Cardiac septum (tissue), 1 donor: Measurements from ENCODE around the gene AMN. TPM values are rescaled to one million over a fixed set of nuclear protein-coding genes. Genes with fewer than 3 reads are reported as not detected.
"Not testable (repeated sequence)": the region's sequence is repeated elsewhere in the genome, so short reads cannot be mapped to it uniquely, and the experiment has no call there.

Source experiments
- DNase-seq: peaks from one replicate; pipeline ENCODE4 v3.0.0-alpha.2; 2020; ENCODE audit warnings: low spot score
- intact Hi-C: fragments of 100-400 bp; cut with DNase I; formaldehyde crosslinking; loops from one replicate; pipeline ENCODE4 v1.14.0; 2022
- total RNA-seq: library from RNA; stranded (reverse); fragmentation: NEBNext Ultra II Directional; extraction: Animal tissue kit (Norgen Biotek cat#: 25700); gene quantifications from one replicate; pipeline ENCODE4 v1.2.1, GENCODE V29; 2021
- donor health status: DM: no; HTN: no; CAD: no.

The AMN gene
- total RNA-seq, 1 donor from 2014 or later, result not detected

GRCh38 chr14:102925646-102926045 is 3.2 kb downstream of the AMN start:
- no peak for DNase-seq
- intact Hi-C loops, result no loop called here

GRCh38 chr14:102926104-102926503 is 3.6 kb downstream of the AMN start:
- intact Hi-C loops, result no loop called here

GRCh38 chr14:102926840-102927239 is 4.4 kb downstream of the AMN start:
- intact Hi-C loops, DNase-seq: not testable (repeated sequence)

More at GRCh38 chr14:102926104-102926503, 3.6 kb downstream of the AMN start:
- DNase-seq, result no peak

GRCh38 chr14:102927346-102927877 is 4.9 kb downstream of the AMN start:
- intact Hi-C loops, result no loop called here
- DNase-seq, result no peak

GRCh38 chr14:102927878-102928411 is 5.5 kb downstream of the AMN start:
- intact Hi-C loops, result no loop called here
- DNase-seq, result no peak

GRCh38 chr14:102928412-102929240 is 6.2 kb downstream of the AMN start:
- intact Hi-C loops, result no loop called here

GRCh38 chr14:102929241-102930137 is 7.0 kb downstream of the AMN start:
- intact Hi-C loops, result no loop called here
- DNase-seq, result no peak

More at GRCh38 chr14:102928412-102929240, 6.2 kb downstream of the AMN start:
- no peak for DNase-seq

- no peak for DNase-seq
- intact Hi-C loops, result no loop called here
These were observed 7.8 kb downstream of the AMN start for GRCh38 chr14:102930138-102930752.

GRCh38 chr14:102930753-102931579 is 8.5 kb downstream of the AMN start:
- DNase-seq, result no peak
- intact Hi-C loops, result no loop called here

GRCh38 chr14:102931580-102932285 is 9.3 kb downstream of the AMN start:
- no peak for DNase-seq
- intact Hi-C loops, result no loop called here

- intact Hi-C loops, result no loop called here
- DNase-seq, result no peak
These were observed 10.2 kb downstream of the AMN start for GRCh38 chr14:102932484-102933248.

- intact Hi-C loops, result no loop called here
- no peak for DNase-seq
These were observed 11.3 kb downstream of the AMN start for GRCh38 chr14:102933618-102934231.

GRCh38 chr14:102935756-102936155 is 13.3 kb downstream of the AMN start:
- DNase-seq, result no peak
- intact Hi-C loops, result no loop called here

- intact Hi-C loops, result no loop called here
- DNase-seq, result no peak
These were observed 15.1 kb downstream of the AMN start for GRCh38 chr14:102937331-102938175.

- intact Hi-C loops, result no loop called here
- no peak for DNase-seq
These were observed 15.7 kb downstream of the AMN start for GRCh38 chr14:102938191-102938590.

- intact Hi-C loops, result no loop called here
- no peak for DNase-seq
These were observed 16.9 kb downstream of the AMN start for GRCh38 chr14:102939329-102939728.
